Measurements from ENCODE around the gene NPIPA1. TPM values are rescaled to one million over a fixed set of nuclear protein-coding genes. Genes with fewer than 3 reads are reported as not detected.
A peak's percentile ranks its signal among the peaks of the same experiment; 100 is the strongest.
"Not testable (repeated sequence)": the region's sequence is repeated elsewhere in the genome, so short reads cannot be mapped to it uniquely, and the experiment has no call there.

The NPIPA1 gene
- total RNA-seq, 2 experiments from 2014 or later, result 104 to 112 TPM

- DNase-seq, result peak; percentile 61
- Mint-ChIP-seq H3K4me3 (peak overlapping the region; percentile 86), H3K27ac (peak overlapping the region; percentile 86), H3K4me1 (peaks cover 14% of the 10 kb centered on the region)
- H3K36me3 Mint-ChIP-seq (ENCODE audit: low read depth); H3K9me3 Mint-ChIP-seq; H3K27me3 Mint-ChIP-seq; POLR2A ChIA-PET: not testable (repeated sequence)
- CTCF ChIA-PET, result interaction anchor here (1.4 kb wide), 1 partner anchor 12 kb away, joined by 4 read pairs; no protein-coding TSS in a partner anchor
These were observed 38.4 kb downstream of the NPIPA1 start for GRCh38 chr16:14975418-14976194.

- H3K27me3 Mint-ChIP-seq; H3K9me3 Mint-ChIP-seq; H3K27ac Mint-ChIP-seq; CTCF ChIA-PET; H3K36me3 Mint-ChIP-seq (ENCODE audit: low read depth); H3K4me3 Mint-ChIP-seq; DNase-seq; POLR2A ChIA-PET: not testable (repeated sequence)
- H3K4me1 Mint-ChIP-seq, result peaks cover 14% of the 10 kb centered on the region
These were observed 39.9 kb downstream of the NPIPA1 start for GRCh38 chr16:14976971-14977736.

GRCh38 chr16:14978281-14978680 lies 41.0 kb downstream of the NPIPA1 start:
- H3K27me3 Mint-ChIP-seq; H3K27ac Mint-ChIP-seq; H3K4me3 Mint-ChIP-seq; H3K36me3 Mint-ChIP-seq (ENCODE audit: low read depth); H3K9me3 Mint-ChIP-seq; DNase-seq; CTCF ChIA-PET; POLR2A ChIA-PET: not testable (repeated sequence)
- peaks cover 14% of the 10 kb centered on the region for H3K4me1 Mint-ChIP-seq

DNA sequence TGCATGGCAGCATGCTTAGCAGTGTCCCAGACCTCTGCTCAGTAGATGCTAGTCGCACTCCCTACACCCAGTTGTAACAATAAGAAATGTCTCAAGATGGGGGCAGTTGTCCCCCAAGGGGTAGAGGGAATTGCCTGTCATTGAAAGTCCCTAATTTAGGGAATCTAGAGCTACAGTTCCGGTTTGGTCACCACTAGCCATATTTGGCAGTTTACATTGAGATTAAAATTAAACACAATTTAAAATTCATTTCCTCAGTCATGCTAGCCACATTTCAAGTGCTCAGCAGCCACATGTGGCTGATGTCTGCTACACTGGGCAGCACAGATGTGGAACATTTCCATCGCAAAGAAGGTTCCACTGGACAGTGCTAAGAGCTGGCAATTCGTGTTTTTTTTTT lies 41.7 kb downstream of the NPIPA1 start:
- DNase-seq, H3K9me3 Mint-ChIP-seq, CTCF ChIA-PET: not testable (repeated sequence)

DNA sequence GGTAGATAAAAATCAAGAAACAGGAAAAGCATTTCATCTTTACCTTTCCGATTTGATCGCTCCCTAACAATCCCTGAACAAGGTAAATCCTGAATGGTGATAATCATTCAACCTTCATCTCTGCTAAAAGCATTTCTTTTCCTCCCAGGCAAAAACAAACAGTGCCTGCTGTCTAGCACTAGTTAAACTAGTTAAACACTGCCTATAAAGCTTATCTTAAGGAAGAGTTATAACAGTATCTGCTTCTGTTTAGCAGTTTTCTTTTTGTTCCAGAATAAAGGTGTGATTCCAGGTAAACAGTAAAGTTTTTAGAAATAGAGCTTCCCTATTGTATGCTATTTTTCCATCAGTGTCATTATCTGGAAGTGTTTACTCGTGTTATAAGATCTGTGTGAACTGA lies 44.0 kb downstream of the NPIPA1 start:
- H3K27ac Mint-ChIP-seq; H3K4me1 Mint-ChIP-seq; H3K27me3 Mint-ChIP-seq; H3K36me3 Mint-ChIP-seq (ENCODE audit: low read depth); DNase-seq; POLR2A ChIA-PET; H3K9me3 Mint-ChIP-seq; CTCF ChIA-PET; H3K4me3 Mint-ChIP-seq: not testable (repeated sequence)

More for the DNA sequence above, 41.7 kb downstream of the NPIPA1 start:
- H3K27me3 Mint-ChIP-seq; POLR2A ChIA-PET; H3K4me3 Mint-ChIP-seq; H3K27ac Mint-ChIP-seq; H3K36me3 Mint-ChIP-seq (ENCODE audit: low read depth): not testable (repeated sequence)
- H3K4me1 Mint-ChIP-seq, result peaks cover 12% of the 10 kb centered on the region

- H3K27me3 Mint-ChIP-seq; H3K36me3 Mint-ChIP-seq (ENCODE audit: low read depth); DNase-seq; H3K4me1 Mint-ChIP-seq; POLR2A ChIA-PET; CTCF ChIA-PET; H3K27ac Mint-ChIP-seq; H3K4me3 Mint-ChIP-seq; H3K9me3 Mint-ChIP-seq: not testable (repeated sequence)
These were observed 45.3 kb downstream of the NPIPA1 start for GRCh38 chr16:14982521-14982920.

GRCh38 chr16:14988092-14988491 lies 50.8 kb downstream of the NPIPA1 start:
- CTCF ChIA-PET, POLR2A ChIA-PET, H3K4me3 Mint-ChIP-seq, H3K4me1 Mint-ChIP-seq, H3K27ac Mint-ChIP-seq, DNase-seq, H3K27me3 Mint-ChIP-seq, H3K9me3 Mint-ChIP-seq: not testable (repeated sequence)
- peaks cover 24% of the 10 kb centered on the region for H3K36me3 Mint-ChIP-seq (ENCODE audit: low read depth)

DNA sequence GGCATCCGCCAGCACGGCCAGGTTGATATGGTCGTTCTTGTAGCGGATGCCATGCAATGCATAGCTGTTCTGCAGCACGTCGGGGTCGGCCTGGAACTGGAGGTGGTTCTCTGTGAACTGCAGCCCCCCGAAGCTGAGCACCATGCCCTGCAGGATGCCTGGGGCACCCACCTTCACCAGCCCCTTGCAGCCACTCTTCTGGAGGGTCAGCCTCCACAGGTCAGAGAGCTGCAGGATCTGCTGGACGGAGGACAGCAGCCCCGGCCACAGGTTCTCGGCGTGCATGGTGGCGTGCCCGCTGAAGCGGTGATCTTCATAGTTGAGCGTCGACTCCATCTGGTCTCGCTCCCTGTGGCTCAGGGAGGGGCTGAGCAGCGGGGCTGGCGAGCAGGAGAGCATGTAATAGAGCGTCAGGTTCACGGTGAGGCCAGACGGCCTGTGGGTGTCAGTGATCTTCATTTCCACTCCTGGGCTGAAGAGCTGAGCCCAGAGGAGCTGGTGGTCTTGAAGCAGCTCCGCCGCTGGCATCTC lies 51.5 kb downstream of the NPIPA1 start:
- H3K4me3 Mint-ChIP-seq, H3K4me1 Mint-ChIP-seq, H3K27me3 Mint-ChIP-seq, DNase-seq, H3K9me3 Mint-ChIP-seq, POLR2A ChIA-PET, CTCF ChIA-PET, H3K27ac Mint-ChIP-seq: not testable (repeated sequence)
- peaks cover 29% of the 10 kb centered on the region for H3K36me3 Mint-ChIP-seq (ENCODE audit: low read depth)

GRCh38 chr16:14989291-14990281 lies 52.3 kb downstream of the NPIPA1 start:
- H3K27ac Mint-ChIP-seq, H3K4me3 Mint-ChIP-seq, DNase-seq, CTCF ChIA-PET, H3K27me3 Mint-ChIP-seq, H3K9me3 Mint-ChIP-seq, POLR2A ChIA-PET: not testable (repeated sequence)
- peaks cover 35% of the 10 kb centered on the region for H3K36me3 Mint-ChIP-seq (ENCODE audit: low read depth)
- H3K4me1 Mint-ChIP-seq, result peaks cover 12% of the 10 kb centered on the region

- CTCF ChIA-PET, DNase-seq, H3K27me3 Mint-ChIP-seq, H3K27ac Mint-ChIP-seq, H3K4me3 Mint-ChIP-seq, POLR2A ChIA-PET, H3K9me3 Mint-ChIP-seq, H3K4me1 Mint-ChIP-seq: not testable (repeated sequence)
- H3K36me3 Mint-ChIP-seq (ENCODE audit: low read depth), result peaks cover 31% of the 10 kb centered on the region
These were observed 56.3 kb downstream of the NPIPA1 start for GRCh38 chr16:14993277-14994151.

DNA sequence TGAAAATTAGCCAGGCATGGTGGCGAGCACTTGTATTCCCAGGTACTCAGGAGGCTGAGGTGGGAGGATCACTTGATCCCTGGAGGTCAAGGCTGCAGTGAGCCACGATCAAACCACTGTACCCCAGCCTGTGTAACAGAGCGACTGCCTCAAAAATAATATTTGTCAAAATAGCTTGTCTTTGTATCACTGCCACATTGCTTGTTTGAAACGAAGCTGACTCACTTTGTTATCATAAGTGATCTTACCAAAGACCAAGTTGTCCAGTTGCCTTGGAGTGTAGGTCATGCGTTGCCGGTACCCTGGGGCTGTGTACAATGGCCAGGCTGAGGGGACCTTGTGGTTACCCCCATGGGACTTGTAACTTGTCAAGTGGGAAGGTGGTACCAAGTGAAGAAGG lies 59.5 kb downstream of the NPIPA1 start:
- H3K4me1 Mint-ChIP-seq, DNase-seq, H3K27me3 Mint-ChIP-seq, H3K27ac Mint-ChIP-seq, H3K4me3 Mint-ChIP-seq, H3K9me3 Mint-ChIP-seq: not testable (repeated sequence)
- CTCF ChIA-PET, result interaction anchor here (1.1 kb wide), 1 partner anchor 15 kb away, joined by 3 read pairs; no protein-coding TSS in a partner anchor
- POLR2A ChIA-PET, result interaction anchor here (0.6 kb wide), 1 partner anchor 34 kb away, joined by 5 read pairs; no protein-coding TSS in a partner anchor
- peaks cover 22% of the 10 kb centered on the region for H3K36me3 Mint-ChIP-seq (ENCODE audit: low read depth)

GRCh38 chr16:14998300-14998699 lies 61.1 kb downstream of the NPIPA1 start:
- POLR2A ChIA-PET, CTCF ChIA-PET, H3K4me1 Mint-ChIP-seq, DNase-seq, H3K27me3 Mint-ChIP-seq, H3K4me3 Mint-ChIP-seq, H3K9me3 Mint-ChIP-seq, H3K27ac Mint-ChIP-seq: not testable (repeated sequence)
- peaks cover 14% of the 10 kb centered on the region for H3K36me3 Mint-ChIP-seq (ENCODE audit: low read depth)
